Cerebellar cortex (tissue), 1 donor: ENCODE results near the gene CIC.
"Not testable (repeated sequence)": the region's sequence is repeated elsewhere in the genome, so short reads cannot be mapped to it uniquely, and the experiment has no call there.

ENCODE experiments used
- DNase-seq: peaks from one replicate; pipeline ENCODE4 v3.0.0-alpha.2; 2015; ENCODE audit warnings: low spot score

Gene CIC

GRCh38 chr19:42313096-42313839, 44.2 kb downstream of the CIC start, which contains the start of gene TMEM145:
Gene TMEM145 (plus strand): TSS chr19:42313309. CDS start chr19:42313377, 68 bp downstream.
- DNase-seq = peak; percentile 69

- no peak for DNase-seq
Measured at GRCh38 chr19:42313840-42314755, 45.0 kb downstream of the CIC start.

GRCh38 chr19:42315024-42315423, 46.0 kb downstream of the CIC start:
- DNase-seq = no peak

DNA sequence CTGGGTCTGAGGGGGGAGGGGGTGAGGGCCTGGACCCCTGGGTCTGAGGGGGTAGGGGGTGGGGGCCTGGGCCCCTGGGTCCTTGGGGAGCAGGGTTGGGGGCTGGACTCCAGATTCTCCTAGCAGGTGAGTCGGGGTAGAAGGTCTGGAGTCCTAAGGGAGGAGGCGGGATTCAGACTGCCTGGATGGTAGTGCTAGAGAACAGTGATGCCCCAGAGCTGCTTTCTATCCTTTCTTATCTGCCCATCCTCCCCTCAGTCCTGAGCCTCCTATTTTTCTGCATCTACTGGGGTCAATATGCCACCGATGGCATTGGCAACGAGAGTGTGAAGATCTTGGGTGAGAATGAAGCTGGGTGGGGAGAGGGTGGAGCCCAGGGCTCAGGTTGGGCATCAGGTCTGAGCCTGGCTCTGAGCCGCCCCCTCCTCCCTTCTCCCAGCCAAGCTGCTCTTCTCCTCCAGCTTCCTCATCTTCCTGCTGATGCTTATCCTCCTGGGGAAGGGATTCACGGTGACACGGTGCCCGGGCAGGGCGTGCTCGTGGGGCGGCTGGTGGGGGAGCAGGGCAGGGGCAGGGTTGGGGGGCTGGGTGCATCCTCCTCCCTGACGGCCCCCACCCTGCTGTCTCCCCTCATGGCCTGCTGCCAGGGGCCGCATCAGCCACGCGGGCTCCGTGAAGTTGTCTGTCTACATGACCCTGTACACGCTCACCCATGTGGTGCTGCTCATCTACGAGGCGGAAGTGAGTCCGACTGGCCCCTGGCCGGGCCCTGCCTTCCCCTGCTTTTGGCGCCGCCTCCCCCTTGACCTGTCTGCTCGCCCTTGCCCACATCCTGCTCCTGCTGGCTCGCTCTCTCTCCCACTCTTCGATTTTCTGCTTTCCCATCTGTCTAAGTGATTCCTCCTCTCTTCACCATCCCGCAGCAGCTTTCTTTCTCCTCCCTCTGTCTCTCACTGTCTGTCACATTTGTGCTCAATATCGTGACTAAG, 47.5 kb downstream of the CIC start:
- no peak for DNase-seq

GRCh38 chr19:42317535-42317934, 48.5 kb downstream of the CIC start:
- DNase-seq = no peak

GRCh38 chr19:42322305-42322704, 53.3 kb downstream of the CIC start:
- no peak for DNase-seq

DNA sequence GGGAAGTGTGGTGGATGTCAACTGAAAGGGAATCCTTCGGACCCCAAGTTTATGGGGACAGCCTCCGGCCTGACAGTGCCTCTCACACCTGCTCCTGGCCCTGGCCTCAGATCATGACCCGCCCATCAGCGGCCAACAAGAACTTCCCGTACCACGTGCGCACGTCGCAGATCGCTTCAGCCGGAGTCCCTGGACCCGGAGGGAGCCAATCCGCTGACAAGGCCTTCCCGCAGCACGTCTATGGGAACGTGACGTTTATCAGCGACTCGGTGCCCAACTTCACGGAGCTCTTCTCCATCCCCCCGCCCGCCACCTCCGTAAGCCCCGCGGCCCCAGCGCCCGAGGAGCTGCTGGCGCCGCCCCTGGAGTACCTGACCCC, 54.4 kb downstream of the CIC start:
- no peak for DNase-seq

GRCh38 chr19:42323852-42324654, 55.0 kb downstream of the CIC start:
- no peak for DNase-seq

- no peak for DNase-seq
Measured at GRCh38 chr19:42324655-42325307, 55.7 kb downstream of the CIC start.

- DNase-seq = peak; percentile 99
Measured at GRCh38 chr19:42325308-42325895, 56.4 kb downstream of the CIC start, which contains the start of gene MEGF8. Gene MEGF8 (plus strand): TSS chr19:42325635. CDS start chr19:42326244, 609 bp downstream.

DNA sequence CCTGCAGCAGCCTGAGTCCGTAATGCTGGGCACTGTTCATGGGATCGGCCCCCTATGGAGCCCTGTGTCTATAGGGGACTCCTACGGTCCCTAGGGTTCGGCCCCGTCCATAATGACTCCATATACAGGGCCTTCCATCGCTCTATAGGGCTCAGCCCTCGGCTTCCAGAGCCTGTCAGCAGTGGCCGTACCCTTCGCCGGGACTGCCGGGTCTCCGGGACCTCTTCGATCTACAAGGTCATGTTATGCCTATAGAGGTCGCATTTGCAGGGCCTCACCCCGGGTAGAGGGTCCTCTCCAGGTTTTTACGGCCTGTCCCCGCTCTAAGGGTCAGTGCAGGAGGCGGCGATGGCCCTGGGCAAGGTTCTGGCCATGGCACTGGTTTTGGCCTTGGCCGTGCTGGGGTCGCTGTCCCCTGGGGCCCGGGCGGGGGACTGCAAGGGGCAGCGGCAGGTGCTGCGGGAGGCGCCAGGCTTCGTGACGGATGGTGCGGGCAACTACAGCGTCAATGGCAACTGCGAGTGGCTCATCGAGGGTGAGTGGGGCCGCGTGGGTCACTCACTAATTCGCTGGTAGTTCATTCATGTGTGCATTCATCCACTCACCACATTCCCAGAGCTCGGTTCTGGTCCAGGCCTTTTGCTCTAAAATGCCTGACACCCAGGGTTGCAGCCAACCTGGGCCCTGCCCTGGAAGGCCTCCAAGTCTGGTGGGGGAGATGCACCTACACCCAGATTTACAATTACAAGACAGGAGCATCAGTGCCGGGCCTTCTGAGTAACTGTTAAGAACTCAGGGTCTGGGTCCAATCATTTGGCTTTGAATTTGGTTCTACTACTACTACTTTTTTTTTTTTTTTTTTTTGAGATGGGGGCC, 57.1 kb downstream of the CIC start:
- no peak for DNase-seq

- no peak for DNase-seq
Measured at GRCh38 chr19:42326969-42327368, 57.9 kb downstream of the CIC start.

- DNase-seq = no peak
Measured at GRCh38 chr19:42327381-42327780, 58.3 kb downstream of the CIC start.

DNA sequence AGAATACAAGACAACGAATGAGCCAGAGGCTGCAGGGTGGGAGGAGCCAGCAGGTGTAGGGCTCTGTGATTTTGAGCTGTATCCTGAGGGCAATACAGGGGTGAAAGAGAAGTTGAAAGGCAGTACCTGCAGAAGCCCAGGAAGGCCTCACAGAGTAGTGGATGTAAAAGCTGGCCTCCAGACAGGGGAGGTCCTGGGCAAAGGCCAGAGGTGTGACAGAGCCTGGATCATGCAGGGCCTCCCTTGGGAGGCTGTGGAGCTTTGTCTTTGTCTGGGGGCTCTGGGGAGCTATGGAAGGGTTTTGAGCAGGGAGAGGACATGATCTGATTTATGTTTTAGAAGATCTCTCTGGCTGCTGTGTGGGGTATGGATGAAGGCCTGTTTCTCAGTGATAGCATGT, 59.1 kb downstream of the CIC start:
- DNase-seq = no peak

GRCh38 chr19:42328854-42329253, 59.8 kb downstream of the CIC start:
- DNase-seq = no peak

- DNase-seq = no peak
Measured at GRCh38 chr19:42330241-42330711, 61.2 kb downstream of the CIC start.

DNA sequence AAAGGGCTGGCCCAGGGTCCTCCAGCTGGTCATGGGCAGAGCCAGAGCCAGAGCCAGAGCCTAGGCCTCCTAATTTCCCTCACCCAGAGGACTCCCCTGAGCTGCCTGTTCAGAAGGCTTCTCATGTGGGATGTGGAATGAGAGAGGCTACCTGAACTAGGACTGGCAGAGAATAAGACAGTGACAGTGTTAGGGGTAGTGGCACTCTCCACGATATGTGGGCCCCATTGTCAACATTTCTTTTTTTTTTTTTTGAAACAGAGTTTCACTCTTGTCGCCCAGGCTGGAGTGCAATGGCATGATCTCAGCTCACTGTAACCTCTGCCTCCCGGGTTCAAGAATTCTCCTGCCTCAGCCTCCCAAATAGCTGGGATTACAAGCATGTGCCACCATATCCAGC, 62.3 kb downstream of the CIC start:
- not testable (repeated sequence) for DNase-seq

DNA sequence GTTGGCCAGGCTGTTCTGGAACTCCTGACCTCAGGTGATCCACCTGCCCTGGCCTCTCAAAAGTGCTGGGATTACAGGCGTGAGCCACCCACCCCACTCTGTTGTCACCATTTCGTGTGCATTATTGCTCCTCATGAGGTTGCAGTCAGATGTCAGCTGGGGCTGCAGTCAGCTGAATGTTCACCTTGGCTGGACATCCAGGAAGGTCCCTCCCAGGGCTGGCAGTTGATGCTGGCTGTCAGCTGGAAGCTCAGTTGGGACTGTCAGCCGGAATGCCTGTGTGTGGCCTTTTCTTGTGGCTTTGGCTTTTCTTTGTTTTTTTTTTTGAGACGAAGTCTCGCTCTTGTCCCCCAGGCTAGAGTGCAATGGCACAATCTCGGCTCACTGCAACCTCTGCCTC, 63.0 kb downstream of the CIC start:
- peak; percentile 72 for DNase-seq

DNA sequence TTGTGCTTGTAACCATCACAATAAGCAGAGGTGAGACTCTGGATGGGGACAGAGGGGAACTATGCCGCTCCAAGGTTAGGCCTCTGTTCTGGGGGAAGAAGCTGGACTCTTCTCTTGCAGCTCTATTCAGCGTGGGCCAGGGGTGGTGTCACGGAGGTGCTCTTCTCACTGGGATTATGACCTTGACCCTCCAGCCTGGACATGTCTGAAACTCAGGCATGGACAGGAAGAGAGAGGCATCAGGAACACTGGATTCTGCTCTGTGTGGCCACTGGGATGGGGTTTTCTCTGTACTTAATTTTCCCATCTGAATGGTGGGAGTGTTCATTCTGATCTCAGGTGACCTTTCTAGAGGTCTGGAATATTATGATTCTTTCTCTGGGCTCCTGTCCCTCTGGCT, 64.0 kb downstream of the CIC start:
- no peak for DNase-seq
